CD14-positive monocyte (primary cell): Measurements from ENCODE around the gene SNX8. TPM values are rescaled to one million over a fixed set of nuclear protein-coding genes. Genes with fewer than 3 reads are reported as not detected.

Source experiments
- DNase-seq, 3 donors: peaks; one replicate each; pipeline ENCODE4 v3.0.0-alpha.2; 2011 to 2022
- H2AFZ ChIP-seq: 2 replicates; pipeline ENCODE4 v1.6.0; 2012; ENCODE audit warnings: mild to moderate bottlenecking, low read depth, low read length, inconsistent platforms; ENCODE audit not compliant: insufficient read depth, poor library complexity, severe bottlenecking
- H3K27ac ChIP-seq, 2 donors: 1 replicate in 1 of 2; 2 replicates in 1 of 2; pipeline ENCODE4 v1.5.1; 2012 to 2013; ENCODE audit warnings: low read length in 2 of 2, control low read depth in 1 of 2, inconsistent platforms in 1 of 2, low read depth in 1 of 2, mild to moderate bottlenecking in 1 of 2
- H3K27me3 ChIP-seq, 2 donors: one replicate each; pipeline versions ENCODE4 v1.6.0 to v1.6.1; 2011 to 2013; ENCODE audit warnings: low read length in 2 of 2; ENCODE audit not compliant: control insufficient read depth in 2 of 2, insufficient read depth in 2 of 2
- H3K36me3 ChIP-seq, 2 donors: replicated peaks in 1 of 2; 1 replicate in 1 of 2; 2 replicates in 1 of 2; pipeline versions ENCODE4 v1.5.1 to v1.6.1; 2012 to 2013; ENCODE audit warnings: low read length in 2 of 2, control low read depth in 1 of 2, inconsistent platforms in 1 of 2, mild to moderate bottlenecking in 1 of 2; ENCODE audit not compliant: insufficient read depth in 2 of 2, control insufficient read depth in 1 of 2
- H3K4me1 ChIP-seq, 2 donors: 1 replicate in 1 of 2; 2 replicates in 1 of 2; pipeline versions ENCODE4 v1.5.1 to v1.6.1; 2012 to 2013; ENCODE audit warnings: low read length in 2 of 2, control low read depth in 1 of 2, inconsistent platforms in 1 of 2, mild to moderate bottlenecking in 1 of 2, moderate library complexity in 1 of 2; ENCODE audit not compliant: insufficient read depth in 2 of 2, control insufficient read depth in 1 of 2
- H3K4me2 ChIP-seq: replicated peaks from 2 replicates; pipeline ENCODE3; 2012; ENCODE audit warnings: low read length, moderate library complexity, mild to moderate bottlenecking; ENCODE audit not compliant: poor library complexity, severe bottlenecking; ENCODE audit errors: extremely low read depth
- H3K4me3 ChIP-seq, 3 experiments: fragments of 200-600 bp in 1 of 3; sonication (generic) in 1 of 3; replicated peaks in 1 of 3; 1 replicate in 2 of 3; 2 replicates in 1 of 3; pipeline ENCODE4 v1.5.1; 2011 to 2013; ENCODE audit warnings: low read length in 3 of 3, mild to moderate bottlenecking in 3 of 3, control low read depth in 2 of 3, low read depth in 2 of 3, inconsistent platforms in 1 of 3, moderate library complexity in 1 of 3
- H3K79me2 ChIP-seq: 2 replicates; pipeline ENCODE4 v1.6.0; 2012; ENCODE audit warnings: mild to moderate bottlenecking, control low read depth, inconsistent platforms, low read length, moderate library complexity; ENCODE audit not compliant: insufficient read depth
- H3K9ac ChIP-seq: 2 replicates; pipeline ENCODE4 v1.6.0; 2017; ENCODE audit warnings: low read length, mild to moderate bottlenecking; ENCODE audit not compliant: insufficient read depth, poor library complexity, severe bottlenecking
- H3K9me3 ChIP-seq, 2 donors: replicated peaks in 1 of 2; 1 replicate in 1 of 2; 2 replicates in 1 of 2; pipeline versions ENCODE4 v1.5.1 to v1.6.1; 2012 to 2013; ENCODE audit warnings: low read length in 2 of 2, control low read depth in 1 of 2; ENCODE audit not compliant: control insufficient read depth in 1 of 2, insufficient read depth in 1 of 2
- H4K20me1 ChIP-seq: 2 replicates; pipeline ENCODE4 v1.6.0; 2012; ENCODE audit warnings: mild to moderate bottlenecking, low read length, control low read depth, moderate library complexity; ENCODE audit not compliant: insufficient read depth
- H3K27ac Mint-ChIP-seq, 7 donors: one replicate each; pipeline ENCODE4 v1.8.0; 2020; ENCODE audit warnings: mild to moderate bottlenecking in 7 of 7, mixed read lengths in 7 of 7, moderate library complexity in 6 of 7, inconsistent platforms in 2 of 7
- H3K27me3 Mint-ChIP-seq, 3 donors: one replicate each; pipeline ENCODE4 v1.8.0; 2021 to 2022; ENCODE audit warnings: low read depth in 3 of 3, mild to moderate bottlenecking in 3 of 3, mixed read lengths in 3 of 3, moderate library complexity in 3 of 3, inconsistent platforms in 1 of 3
- H3K36me3 Mint-ChIP-seq, 2 donors: one replicate each; pipeline ENCODE4 v1.8.0; 2020; ENCODE audit warnings: mixed read lengths in 2 of 2, inconsistent platforms in 1 of 2, mild to moderate bottlenecking in 1 of 2
- H3K4me1 Mint-ChIP-seq: one replicate; pipeline ENCODE4 v1.8.0; 2020; ENCODE audit warnings: mild to moderate bottlenecking, mixed read lengths
- H3K4me3 Mint-ChIP-seq, 2 donors: one replicate each; pipeline ENCODE4 v1.8.0; 2020; ENCODE audit warnings: mild to moderate bottlenecking in 2 of 2, mixed read lengths in 2 of 2, moderate library complexity in 1 of 2
- H3K9me3 Mint-ChIP-seq, 7 donors: one replicate each; pipeline ENCODE4 v1.8.0; 2020 to 2022; ENCODE audit warnings: mixed read lengths in 7 of 7, mild to moderate bottlenecking in 6 of 7, moderate library complexity in 6 of 7, inconsistent platforms in 2 of 7
- WGBS: methylation state at CpG from one replicate; pipeline ENCODE4 v1.1.5; 2013; ENCODE audit warnings: missing lambda C conversion rate; ENCODE audit not compliant: insufficient coverage; 5-methylcytosine and 5-hydroxymethylcytosine counted together
- intact Hi-C, 2 donors: fragments of 100-400 bp; cut with micrococcal nuclease; formaldehyde crosslinking; loops; one replicate each; pipeline versions ENCODE4 v1.15.0 to v1.15.1; 2023
- polyA plus RNA-seq, 3 donors: library from polyadenylated mRNA; depleted of rRNA in 1 of 3; unstranded in 2 of 3; stranded (reverse) in 1 of 3; fragments of 300-500 nt in 2 of 3; fragments of >200 nt in 1 of 3; fragmentation: Illumina TruSeq in 2 of 3; gene quantifications; 1 replicate in 2 of 3; 2 replicates in 1 of 3; pipeline ENCODE4 v1.2.3, GENCODE V29; 2012 to 2021
- TF ChIP-seq, protein P1 (sequence below): fragments of 200-600 bp; IDR thresholded peaks from one replicate; pipeline ENCODE4 v1.8.0; 2022; ENCODE audit warnings: antibody characterized with exemption, mild to moderate bottlenecking

Gene SNX8
- polyA plus RNA-seq, 3 donors: 15.4 to 43.7 (median 41.9) TPM

DNA sequence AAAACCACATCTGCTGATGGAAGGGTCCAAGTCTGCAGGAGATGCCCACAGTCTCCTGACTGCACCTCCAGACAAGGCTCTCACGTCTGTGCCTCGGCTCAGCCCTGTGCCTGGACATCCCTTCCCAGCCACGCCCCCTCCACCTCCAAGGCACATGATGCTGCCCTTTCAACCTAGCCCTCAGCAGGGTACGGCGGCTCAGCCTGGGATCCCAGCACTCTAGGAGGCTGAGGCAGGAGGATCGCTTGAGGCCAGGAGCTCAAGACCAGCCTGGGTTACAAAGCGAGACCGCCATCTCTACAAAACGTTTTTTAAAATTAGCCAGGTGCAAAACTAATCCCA lies 95.8 kb downstream of the SNX8 start:
- peaks cover 86 to 100% of the 10 kb centered on the region in 2 donors for H3K36me3 ChIP-seq
- peaks cover 9% of the 10 kb centered on the region for H4K20me1 ChIP-seq
- no peak for DNase-seq
- peaks cover 0 to 3% (median 0%) of the 10 kb centered on the region in 3 donors for H3K27me3 Mint-ChIP-seq
- no peak overlapping the region for H3K27ac ChIP-seq
- TF ChIP-seq, protein P1, sequence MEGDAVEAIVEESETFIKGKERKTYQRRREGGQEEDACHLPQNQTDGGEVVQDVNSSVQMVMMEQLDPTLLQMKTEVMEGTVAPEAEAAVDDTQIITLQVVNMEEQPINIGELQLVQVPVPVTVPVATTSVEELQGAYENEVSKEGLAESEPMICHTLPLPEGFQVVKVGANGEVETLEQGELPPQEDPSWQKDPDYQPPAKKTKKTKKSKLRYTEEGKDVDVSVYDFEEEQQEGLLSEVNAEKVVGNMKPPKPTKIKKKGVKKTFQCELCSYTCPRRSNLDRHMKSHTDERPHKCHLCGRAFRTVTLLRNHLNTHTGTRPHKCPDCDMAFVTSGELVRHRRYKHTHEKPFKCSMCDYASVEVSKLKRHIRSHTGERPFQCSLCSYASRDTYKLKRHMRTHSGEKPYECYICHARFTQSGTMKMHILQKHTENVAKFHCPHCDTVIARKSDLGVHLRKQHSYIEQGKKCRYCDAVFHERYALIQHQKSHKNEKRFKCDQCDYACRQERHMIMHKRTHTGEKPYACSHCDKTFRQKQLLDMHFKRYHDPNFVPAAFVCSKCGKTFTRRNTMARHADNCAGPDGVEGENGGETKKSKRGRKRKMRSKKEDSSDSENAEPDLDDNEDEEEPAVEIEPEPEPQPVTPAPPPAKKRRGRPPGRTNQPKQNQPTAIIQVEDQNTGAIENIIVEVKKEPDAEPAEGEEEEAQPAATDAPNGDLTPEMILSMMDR: no peak
- H3K4me1 Mint-ChIP-seq: no peaks in the 10 kb centered on the region
- no peaks in the 10 kb centered on the region for H3K4me1 ChIP-seq
- no peak overlapping the region for H3K4me3 ChIP-seq
- no peaks in the 10 kb centered on the region for H3K27me3 ChIP-seq
- 99% methylated on average over 8 of the region's 9 CpGs for WGBS
- H3K4me2 ChIP-seq: no peak overlapping the region
- intact Hi-C loops: no loop called here
- H3K4me3 Mint-ChIP-seq: no peak overlapping the region
- H3K9ac ChIP-seq: no peak overlapping the region
- peaks cover 0 to 2% (median 0%) of the 10 kb centered on the region in 7 donors for H3K9me3 Mint-ChIP-seq
- H3K27ac Mint-ChIP-seq: no peak overlapping the region
- no peaks in the 10 kb centered on the region for H3K79me2 ChIP-seq
- no peak overlapping the region for H2AFZ ChIP-seq
- H3K9me3 ChIP-seq: no peaks in the 10 kb centered on the region
- peaks cover 90 to 98% of the 10 kb centered on the region in 2 donors for H3K36me3 Mint-ChIP-seq

DNA sequence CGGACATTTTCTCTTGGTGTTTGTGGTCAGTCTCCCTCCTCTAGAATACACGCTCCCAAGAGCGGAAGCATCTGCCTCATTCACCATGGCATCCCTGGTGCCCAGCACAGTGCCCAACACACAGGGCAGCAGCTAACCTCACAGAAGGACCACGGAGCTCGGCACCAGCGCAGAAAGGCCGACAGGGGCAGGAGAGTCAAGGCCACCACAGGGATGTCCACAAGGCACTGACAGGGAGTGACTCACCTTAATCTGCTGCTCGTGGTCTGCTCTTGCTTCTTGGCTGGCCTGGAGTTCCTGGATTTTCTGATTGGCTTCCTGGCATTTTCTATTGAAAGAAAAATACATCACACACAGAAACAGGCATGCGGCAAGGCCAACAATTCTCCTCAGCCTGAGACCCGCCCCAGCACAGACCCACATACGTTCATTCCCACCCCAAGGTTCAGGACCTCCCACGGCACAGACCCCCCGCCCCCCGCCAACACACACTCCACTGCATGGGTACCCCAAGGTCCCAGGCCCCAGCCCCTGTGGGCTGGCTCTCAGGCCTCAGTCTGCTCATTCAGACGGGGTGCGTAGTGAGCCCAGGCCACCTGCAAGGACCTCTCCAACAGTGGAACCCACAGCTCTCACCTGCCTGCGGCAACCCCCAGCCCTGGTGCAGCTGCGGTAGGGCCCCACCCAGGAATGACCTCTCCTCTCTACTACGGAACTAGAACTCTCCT lies 96.4 kb downstream of the SNX8 start:
- TF ChIP-seq, protein P1: no peak
- H3K36me3 Mint-ChIP-seq: peaks cover 90 to 98% of the 10 kb centered on the region in 2 donors

More for the DNA sequence above, 96.4 kb downstream of the SNX8 start:
- Histone ChIP-seq H3K4me2 (no peak overlapping the region), H3K4me3 (no peak overlapping the region), H3K79me2 (no peaks in the 10 kb centered on the region), H3K9ac (no peak overlapping the region), H2AFZ (no peak overlapping the region), H3K27ac (no peak overlapping the region), H3K27me3 (no peaks in the 10 kb centered on the region), H4K20me1 (peaks cover 9% of the 10 kb centered on the region), H3K36me3 (peaks cover 86 to 100% of the 10 kb centered on the region in 2 donors), H3K9me3 (no peaks in the 10 kb centered on the region), H3K4me1 (no peaks in the 10 kb centered on the region)
- H3K9me3 Mint-ChIP-seq: peaks cover 0 to 2% (median 0%) of the 10 kb centered on the region in 7 donors
- 96% methylated on average over 17 of the region's 19 CpGs for WGBS
- peak overlapping the region in 1 of 7 donors; percentile 50 for H3K27ac Mint-ChIP-seq
- DNase-seq: no peak
- no peak overlapping the region for H3K4me3 Mint-ChIP-seq
- intact Hi-C loops: no loop called here
- peaks cover 0 to 3% (median 0%) of the 10 kb centered on the region in 3 donors for H3K27me3 Mint-ChIP-seq
- no peaks in the 10 kb centered on the region for H3K4me1 Mint-ChIP-seq
